GM18517 (cell line): Measurements from ENCODE around the gene MACROD2.
A peak's percentile ranks its signal among the peaks of the same experiment; 100 is the strongest.
"Not testable (repeated sequence)": the region's sequence is repeated elsewhere in the genome, so short reads cannot be mapped to it uniquely, and the experiment has no call there.

Experiments
- ATAC-seq: cut with Tn5 transposase; IDR thresholded peaks from one replicate; pipeline ENCODE4 v1.9.1; 2021; ENCODE audit warnings: mild to moderate bottlenecking, moderate library complexity; ENCODE audit not compliant: unreplicated experiment

The MACROD2 gene

DNA sequence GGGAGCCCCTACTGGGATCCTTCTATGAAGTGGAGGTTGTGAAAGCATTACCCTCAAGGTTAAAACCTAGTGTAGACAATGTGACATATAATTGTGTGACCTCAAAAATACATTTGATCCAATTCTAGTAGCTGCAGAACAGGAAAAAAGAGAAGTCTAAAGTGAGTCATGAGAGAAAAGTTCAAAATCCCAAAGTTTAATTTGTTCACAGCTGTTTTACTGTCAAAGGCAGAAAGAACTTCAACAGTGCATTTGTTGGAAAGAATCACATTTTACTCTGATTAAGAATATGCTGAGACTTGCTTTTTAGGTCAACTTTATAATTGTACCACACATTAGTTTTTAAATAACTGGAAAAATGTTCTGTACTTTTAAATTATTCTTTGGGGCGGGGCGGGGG is 1369.5 kb downstream of the MACROD2 start:
- no peak for ATAC-seq

DNA sequence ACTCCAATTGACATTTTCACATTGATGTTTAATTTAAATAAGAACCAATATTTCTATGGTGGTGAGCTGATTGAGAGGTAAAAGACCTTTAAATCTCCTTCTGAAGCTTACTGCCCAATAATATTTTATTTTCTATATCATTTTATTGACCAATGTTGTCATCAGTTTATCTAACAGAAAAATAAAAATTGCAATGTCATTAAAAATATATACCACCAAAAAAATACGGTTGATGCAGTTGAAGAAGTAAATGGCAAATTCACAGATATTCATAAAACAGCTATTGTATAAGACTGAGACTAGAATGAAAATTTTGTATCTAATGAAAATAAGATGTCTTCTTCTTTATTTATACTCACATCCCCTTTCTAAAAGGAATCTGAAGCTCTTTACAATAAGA is 1375.1 kb downstream of the MACROD2 start:
- no peak for ATAC-seq

DNA sequence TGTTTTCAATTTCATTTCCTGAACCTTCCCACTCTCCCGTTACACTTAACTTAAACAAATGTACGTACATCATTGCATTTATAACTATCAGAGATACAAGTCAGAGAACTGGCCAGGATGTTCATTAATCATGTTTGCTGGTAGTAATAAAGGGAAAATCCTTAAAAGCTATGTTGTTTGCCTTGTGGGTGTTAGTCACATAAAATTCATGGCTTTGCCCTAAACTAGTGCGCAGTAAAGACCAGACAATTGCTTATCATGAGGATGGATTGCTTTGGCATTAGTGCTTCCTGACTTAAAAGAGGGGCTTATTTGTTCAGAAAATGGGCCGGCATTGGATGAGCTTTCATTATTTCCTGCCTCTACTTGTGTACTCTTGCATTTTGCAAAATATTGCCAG is 1379.4 kb downstream of the MACROD2 start:
- no peak for ATAC-seq

DNA sequence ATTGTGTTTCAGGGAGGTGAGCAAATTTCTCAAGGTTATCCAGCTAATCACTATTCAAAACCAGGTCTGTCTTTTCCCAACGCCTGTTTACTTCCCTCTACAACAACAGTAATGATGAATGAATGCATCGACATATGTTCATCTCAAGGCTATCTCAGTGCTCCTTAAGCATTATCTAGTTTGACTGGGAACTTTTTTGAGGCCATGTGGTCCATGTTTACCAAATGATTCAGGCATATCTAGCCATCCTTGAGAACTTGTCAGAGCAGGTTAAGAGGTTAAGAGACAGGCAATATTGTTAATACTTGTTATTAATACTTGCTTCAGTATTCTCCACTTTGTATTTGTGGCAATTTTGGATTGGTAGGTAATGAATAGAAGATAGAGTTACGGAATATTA is 1380.5 kb downstream of the MACROD2 start:
- no peak for ATAC-seq

DNA sequence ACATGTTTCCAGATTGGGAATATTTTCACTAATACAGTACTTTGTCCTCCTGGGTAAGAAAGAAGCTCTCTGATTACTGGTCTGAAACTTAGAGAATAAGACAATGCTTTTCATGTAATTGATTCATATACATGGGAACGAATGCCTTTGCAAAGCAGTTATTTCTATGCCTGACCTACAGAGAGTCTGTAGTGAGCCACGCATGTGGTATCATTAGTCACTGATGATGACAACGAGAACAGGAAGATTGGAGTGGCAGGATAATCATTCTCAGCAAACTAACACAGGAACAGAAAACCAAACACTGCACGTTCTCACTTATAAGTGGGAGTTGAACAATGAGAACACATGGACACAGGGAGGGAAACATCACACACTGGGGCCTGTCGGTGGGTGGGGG is 1382.3 kb downstream of the MACROD2 start:
- not testable (repeated sequence) for ATAC-seq

DNA sequence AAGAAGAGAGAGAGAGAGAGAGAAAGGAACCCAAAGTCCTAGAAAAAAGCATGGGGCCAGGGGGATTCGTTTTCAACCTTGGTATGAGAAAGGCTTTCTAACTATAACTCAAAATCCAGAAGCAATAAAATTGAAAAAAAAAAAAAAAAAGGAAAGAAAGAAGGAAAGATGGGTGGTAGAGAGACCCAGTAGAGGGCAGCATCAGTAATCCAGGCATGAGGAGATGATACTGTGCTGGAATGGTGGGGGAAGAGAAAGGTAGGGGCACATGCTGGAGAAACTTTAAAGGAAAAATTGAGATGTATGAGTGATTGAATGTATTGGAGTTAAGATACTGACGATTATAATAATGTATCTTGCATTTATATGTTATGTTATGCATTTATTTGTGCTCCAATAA is 1382.8 kb downstream of the MACROD2 start:
- ATAC-seq = no peak

DNA sequence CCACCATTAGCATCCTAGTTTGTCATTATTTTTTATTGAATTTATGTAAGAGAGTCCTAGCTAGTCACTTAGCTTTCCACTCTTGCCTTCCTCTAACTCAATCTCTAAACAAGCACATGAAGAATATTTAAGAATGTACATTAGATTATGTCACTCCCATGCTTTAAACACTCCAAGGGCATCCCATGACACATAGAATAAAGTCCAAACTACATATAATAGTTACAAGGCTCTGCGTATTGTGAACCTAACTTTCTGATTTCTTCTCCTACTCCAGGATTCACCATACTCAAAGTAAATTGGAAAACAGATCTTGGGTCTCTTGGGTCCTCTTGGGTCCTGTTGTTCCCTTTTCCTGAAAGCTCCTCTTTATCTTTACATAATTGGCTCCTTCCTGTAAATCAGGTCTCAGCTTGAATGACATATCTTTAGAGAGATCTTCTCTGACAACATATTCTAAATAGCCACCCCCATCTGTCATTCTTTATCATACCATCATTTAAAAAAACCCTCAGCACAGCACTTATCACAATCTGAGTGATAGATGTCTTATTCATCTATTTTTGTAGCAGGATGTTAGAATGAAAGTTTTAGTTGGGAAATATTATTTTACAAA is 1384.5 kb downstream of the MACROD2 start:
- ATAC-seq = no peak

DNA sequence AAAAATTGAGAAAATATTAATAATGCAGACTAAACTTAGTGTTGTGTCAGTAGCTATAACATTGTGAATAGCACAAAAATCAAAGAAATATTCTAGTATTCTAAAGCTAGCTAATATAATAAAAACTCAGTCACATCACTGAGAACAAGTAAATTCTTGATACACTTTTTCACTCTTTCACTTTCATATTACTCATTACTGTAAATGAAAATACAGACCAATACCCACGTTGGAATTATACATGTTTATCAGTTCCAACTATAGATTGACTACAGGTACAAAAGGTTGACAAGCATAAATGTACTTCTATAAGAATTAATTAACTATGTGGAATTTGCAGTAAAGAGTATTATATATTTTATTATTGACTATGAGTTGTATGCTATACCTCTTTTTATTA is 1385.5 kb downstream of the MACROD2 start:
- peak; percentile 69 for ATAC-seq

DNA sequence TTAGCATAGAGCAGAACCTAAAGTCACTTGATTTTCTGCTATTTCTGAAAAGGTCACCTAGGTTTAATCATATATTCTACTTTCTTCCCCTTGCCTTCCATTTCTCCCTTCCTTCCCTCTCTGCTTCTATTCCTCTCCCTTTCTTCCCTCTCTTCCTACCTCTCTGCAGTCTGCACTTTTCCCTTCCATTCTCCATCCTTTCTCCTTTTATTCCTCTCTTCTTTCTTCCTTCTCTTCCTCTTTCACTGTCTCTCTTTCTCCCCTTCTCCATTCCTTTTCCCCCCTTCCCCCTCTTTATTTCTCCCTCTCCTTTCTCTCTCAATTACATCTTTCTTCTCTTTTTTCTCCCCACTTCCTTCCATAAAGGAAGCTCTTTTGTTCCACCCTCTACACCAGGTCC is 1391.9 kb downstream of the MACROD2 start:
- ATAC-seq = no peak

DNA sequence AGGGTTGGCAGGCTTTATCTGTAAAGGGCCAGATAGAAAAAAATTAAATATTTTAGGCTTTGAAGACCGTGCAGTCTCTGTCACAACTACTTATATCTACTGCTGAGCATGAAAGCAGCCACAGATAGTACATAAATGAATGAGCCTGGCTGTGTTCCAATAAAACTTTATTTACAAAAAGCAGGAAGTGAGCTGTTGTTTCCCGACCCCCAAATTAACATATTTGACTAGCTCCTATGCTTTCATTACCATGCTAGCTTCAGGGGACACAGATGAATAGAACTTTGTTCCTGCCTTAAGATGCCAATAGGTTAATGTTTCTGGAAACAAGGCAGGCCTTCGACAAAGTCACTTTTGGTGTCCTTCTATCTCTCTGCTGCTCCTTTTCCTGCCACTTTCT is 1400.1 kb downstream of the MACROD2 start:
- ATAC-seq = no peak

DNA sequence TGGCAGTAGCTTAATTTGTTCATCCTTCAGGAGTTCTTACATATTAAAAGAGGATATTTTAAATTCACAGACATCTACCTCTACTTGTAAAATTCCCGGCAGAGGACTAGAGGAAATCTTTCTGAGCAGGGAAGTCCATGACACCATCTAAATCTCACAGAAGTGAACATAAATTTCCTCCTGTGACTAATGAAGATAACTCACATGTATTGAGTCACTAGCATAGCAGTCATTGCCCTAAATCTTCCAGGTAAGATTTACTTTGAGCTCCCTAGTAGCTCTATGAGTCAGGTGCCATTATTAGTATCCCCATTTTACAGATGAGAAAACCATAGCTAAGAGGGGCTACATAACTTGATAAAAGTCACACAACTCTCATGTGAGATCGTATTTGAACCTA is 1400.7 kb downstream of the MACROD2 start:
- ATAC-seq = no peak

DNA sequence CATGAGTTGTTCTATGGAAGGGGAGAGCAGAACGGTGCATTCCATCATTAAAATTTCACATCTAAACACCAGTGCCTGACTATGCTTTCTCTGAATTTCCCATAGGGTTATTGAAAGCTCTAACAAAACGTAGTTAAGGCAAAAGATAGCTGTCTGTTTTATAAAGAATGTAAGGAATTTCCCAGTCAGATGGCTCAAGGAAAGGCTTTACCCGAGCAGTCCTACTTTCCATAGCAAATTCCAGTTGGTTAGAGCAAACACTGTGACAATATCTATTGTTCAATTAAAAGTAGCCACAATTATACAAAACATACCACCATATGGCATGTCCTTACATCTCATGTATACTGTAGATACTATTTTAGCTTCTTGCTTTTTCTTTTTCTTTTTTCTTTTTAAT is 1401.6 kb downstream of the MACROD2 start:
- no peak for ATAC-seq

DNA sequence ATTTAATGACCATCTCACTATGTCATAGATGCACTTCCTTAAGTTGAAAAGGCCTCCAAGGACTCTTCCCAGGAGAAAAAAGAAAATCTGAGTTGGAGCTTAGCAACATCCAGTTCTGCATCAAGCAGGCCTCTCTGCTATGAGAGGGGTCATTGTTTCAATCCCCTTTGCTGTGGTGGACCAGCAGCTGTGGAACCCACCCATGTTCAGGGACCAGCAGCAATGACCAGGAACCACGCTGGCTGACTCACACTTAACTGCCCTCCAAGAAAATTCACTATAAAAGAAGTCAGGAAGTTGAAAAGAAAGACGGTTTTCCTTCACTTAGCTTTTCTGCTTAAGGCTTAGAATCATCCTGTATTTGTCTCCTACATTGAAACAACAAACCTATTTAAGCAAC is 1404.5 kb downstream of the MACROD2 start:
- ATAC-seq = no peak

DNA sequence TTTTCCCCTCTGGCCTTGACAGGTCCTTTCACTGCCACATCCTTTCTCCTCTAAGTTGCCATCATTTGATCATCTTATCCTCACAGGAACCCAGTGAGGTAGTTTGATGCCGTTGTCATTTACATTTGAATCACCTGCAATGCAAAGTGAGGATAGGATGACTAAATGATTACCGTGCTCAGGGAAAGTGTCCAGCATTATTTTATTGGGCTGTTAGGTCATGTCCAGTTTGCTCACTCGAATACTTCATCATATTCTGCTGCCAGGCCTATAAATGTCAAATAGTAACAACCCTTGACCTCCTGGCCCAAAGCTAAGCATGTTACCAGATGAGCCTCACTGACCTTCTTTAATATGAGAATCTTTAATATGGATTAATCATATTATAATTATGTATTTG is 1410.8 kb downstream of the MACROD2 start:
- ATAC-seq = no peak

DNA sequence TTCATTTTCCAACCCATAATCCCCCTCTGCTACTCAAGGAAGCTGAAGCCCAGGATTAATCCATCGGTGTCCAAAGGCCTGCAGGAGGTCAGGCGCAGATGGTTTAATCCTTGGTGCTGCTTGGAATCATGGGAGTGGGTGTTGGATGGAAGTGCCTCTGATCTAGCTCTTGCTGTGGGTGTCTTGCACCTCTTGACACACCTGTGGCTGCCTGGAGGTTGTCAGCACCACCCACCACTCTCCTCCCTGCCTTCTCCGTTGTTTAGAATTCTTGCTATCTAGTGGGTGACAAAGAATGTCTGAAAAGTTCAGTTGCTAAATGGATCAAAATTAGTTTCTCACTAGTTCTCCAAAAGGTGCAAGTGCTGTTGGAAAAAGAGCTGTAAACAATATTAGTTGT is 1416.5 kb downstream of the MACROD2 start:
- no peak for ATAC-seq

DNA sequence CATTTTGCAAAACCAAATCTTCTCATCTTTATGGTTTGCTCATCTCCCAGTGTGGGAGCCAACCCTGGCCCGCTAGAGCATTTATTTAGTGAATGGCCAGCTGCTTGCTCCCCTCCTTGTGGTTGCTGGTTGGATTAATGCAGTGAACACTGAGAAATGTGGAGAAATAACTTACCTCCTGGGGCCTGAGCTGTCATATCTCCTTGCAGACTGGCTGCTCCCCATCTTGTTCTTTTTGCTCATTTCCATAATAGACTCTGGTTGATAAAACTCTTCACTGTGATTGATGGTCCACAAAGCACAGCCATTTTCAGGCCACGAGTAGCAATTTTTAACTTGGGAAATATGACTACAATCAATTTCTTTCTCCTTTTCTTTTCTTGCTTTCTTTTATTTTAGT is 1420.6 kb downstream of the MACROD2 start:
- ATAC-seq = no peak

DNA sequence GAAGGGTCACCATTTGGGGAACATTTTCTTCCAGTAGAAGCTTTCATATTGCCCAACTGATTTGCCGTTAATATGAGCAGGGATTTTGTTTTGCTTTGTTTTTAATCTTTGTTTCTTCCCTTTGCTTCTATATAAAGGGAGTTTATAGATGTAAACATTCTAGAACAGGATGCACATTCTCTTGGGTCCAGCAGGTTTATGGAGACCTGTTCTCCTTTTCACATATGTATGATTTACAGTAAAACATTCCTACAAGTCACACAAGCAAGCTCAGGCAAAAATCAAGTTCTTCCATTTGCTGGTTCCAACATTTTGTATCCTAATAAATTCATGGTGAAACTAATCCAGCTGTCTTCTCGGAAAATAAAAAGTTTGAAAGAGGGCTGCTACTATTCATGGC is 1424.5 kb downstream of the MACROD2 start:
- ATAC-seq = no peak

DNA sequence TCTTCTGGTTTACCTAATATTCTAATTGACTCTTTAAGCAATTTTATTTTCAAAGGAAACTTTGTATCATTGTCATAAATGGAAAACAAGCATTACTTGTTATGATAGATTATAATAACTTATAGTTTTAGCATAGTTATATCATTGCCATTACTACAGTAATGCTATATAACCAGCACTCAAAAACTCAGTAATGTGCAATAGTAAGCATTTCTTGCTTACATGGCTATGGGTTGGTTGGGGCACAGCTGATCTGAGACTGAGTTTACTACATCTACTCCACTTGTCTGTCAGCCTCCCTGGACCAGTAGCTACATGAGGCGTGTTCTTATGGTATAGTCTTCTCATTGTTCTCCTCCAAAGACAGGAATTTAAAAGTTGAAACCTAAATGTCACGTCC is 1427.7 kb downstream of the MACROD2 start:
- ATAC-seq = no peak

DNA sequence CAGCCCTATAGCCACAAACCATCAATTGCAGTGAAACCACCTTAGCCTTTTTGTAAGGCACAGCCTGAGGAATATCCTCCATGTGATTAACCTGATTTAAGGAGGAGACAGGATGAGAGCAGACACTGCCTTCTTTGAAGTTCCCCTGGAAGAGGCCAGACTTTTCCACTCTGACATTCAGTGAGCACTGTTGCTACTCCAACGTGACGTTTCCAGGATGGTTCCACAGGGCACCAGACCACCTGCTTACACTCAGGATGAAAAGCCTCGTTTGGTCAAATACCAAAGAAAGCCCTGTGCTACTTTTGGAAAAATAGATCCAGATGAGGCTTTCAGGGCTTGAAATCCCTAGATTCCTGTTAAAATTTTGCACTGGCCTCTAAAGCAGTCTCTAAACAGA is 1444.2 kb downstream of the MACROD2 start:
- no peak for ATAC-seq

DNA sequence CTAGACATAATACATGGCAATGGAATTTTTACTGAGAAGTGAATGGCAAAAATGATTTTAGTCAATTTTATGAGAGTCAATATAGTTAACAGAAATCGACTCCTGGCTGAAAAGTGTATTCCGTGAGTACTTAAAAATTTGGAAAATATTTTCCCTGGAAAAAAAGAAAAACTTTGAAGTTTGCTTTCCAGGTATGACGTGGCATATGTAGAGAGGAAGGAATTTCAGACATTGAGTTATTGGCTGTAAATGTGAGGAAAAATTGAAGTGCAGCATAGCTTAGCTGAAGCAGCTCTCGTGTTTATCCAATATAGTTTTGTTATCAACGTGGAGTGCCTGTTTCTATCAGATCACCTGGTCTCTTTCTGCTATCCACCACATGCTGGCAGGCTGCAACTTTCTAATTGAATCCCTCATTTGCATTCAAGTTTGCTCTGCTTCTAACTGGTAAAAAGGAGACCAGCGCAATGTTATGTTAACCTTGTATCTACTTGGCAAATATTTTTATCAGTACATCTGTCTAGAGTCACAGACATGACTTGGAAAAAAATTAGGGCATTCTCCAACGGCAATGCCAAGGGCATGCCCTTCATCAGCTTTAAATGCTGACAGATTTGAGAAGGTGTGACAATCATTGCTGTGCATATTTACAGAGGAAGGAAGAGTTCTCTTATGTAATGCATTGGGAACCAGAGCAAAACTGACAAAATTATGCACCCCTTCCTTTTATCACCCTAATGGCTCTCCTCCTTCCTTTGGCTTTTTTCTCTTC is 1444.9 kb downstream of the MACROD2 start:
- no peak for ATAC-seq

DNA sequence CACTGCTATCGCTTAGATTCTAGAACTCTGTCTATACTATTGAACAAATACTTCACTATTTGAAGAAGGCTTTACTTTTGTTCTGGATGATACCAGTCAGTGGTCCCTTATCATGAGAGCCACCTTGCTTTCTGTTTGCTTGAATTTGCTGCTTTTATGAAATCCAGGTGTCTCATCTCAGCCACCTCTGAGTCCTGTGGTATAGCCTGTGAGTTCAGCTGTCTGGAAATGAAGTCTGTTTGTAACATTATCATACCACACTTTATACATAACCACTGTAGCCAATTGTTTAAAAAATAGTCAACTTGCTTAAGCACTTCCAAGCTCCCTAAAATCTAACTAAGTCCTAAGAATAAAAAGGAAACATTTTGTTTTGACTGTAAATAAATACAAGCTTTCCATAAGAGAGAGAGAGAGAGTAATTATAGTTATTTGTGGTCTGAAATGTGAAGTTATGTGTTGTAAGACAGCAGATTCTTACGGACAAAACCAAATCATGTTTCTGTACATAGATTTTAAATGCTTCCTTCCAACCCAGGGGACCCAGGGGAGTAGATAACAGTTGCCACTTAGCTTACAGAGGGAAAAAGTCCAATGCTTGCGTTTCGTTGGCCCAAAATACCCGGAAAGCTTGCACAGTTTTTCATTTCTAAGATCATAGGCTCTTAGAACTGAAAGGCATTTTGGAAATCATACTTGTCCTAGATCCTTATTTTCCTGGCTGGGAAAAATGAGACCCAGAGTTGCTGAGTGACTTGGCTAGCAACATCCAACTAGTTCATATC is 1449.9 kb downstream of the MACROD2 start:
- no peak for ATAC-seq

DNA sequence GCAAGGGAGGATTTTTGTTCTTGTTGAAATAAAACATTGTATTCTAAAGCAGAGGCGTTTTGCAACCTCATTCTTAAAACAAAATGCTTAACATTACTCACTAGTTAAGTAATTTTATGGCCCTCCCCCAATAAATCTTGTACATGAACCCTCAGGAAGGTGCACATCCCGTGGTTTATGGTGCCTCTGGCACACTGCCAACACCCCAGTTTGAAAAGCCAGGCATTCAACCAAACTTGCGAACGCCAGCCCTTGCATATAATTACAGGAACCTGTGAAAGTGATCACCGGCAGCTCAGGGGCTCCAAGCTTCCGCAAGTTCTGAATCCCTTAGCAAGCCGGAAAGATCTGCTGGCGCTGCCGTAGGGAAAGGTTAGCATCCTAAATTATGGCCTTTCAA is 1451.1 kb downstream of the MACROD2 start:
- no peak for ATAC-seq
